CD4-positive, alpha-beta memory T cell (primary cell): ENCODE data around the gene OR51T1. TPM values are rescaled to one million over a fixed set of nuclear protein-coding genes. Genes with fewer than 3 reads are reported as not detected.

ENCODE experiments used
- CTCF ChIA-PET: fragments of 350-600 bp; sonication (Branson Sonifier 250); formaldehyde crosslinking; loops from one replicate; lab custom pipeline; 2021; ENCODE audit warnings: inconsistent platforms; ENCODE audit not compliant: partially characterized antibody; lab: Charles Lee
- POLR2A ChIA-PET: fragments of 350-600 bp; sonication (Branson Sonifier 250); formaldehyde crosslinking; loops from one replicate; lab custom pipeline; 2021; ENCODE audit not compliant: partially characterized antibody; lab: Charles Lee
- DNase-seq, 5 donors: peaks; one replicate each; pipeline versions ENCODE4 v3.0.0 to v3.0.0-alpha.2; 2020 to 2022; ENCODE audit warnings: mixed read lengths in 1 of 5
- H3K27ac ChIP-seq: one replicate; pipeline ENCODE4 v1.7.0; 2013; ENCODE audit warnings: low read depth, low read length
- H3K27me3 ChIP-seq: 2 replicates; pipeline ENCODE4 v1.7.0; 2013; ENCODE audit warnings: mild to moderate bottlenecking, low read length, moderate library complexity; ENCODE audit not compliant: insufficient read depth
- H3K36me3 ChIP-seq: 2 replicates; pipeline ENCODE4 v1.7.0; 2013; ENCODE audit warnings: mild to moderate bottlenecking, low read length, moderate library complexity; ENCODE audit not compliant: insufficient read depth
- H3K4me1 ChIP-seq: 2 replicates; pipeline ENCODE4 v1.7.0; 2013; ENCODE audit warnings: mild to moderate bottlenecking, low read length, moderate library complexity; ENCODE audit not compliant: insufficient read depth
- H3K4me3 ChIP-seq, 2 donors: one replicate each; pipeline ENCODE4 v1.7.0; 2013; ENCODE audit warnings: low read length in 2 of 2, mild to moderate bottlenecking in 1 of 2
- H3K9me3 ChIP-seq, 2 donors: one replicate each; pipeline ENCODE4 v1.7.0; 2013; ENCODE audit warnings: low read length in 2 of 2, control low read depth in 1 of 2; ENCODE audit not compliant: control insufficient read depth in 1 of 2
- H3K27ac Mint-ChIP-seq, 7 donors: one replicate each; pipeline ENCODE4 v1.8.0; 2020 to 2021; ENCODE audit warnings: mixed read lengths in 7 of 7, mild to moderate bottlenecking in 6 of 7, inconsistent platforms in 3 of 7, moderate library complexity in 3 of 7
- H3K27me3 Mint-ChIP-seq, 2 donors: one replicate each; pipeline ENCODE4 v1.8.0; 2020 to 2021; ENCODE audit warnings: mixed read lengths in 2 of 2
- H3K36me3 Mint-ChIP-seq, 2 donors: one replicate each; pipeline ENCODE4 v1.8.0; 2020 to 2021; ENCODE audit warnings: mixed read lengths in 2 of 2, inconsistent platforms in 1 of 2, mild to moderate bottlenecking in 1 of 2
- H3K4me1 Mint-ChIP-seq, 4 donors: one replicate each; pipeline ENCODE4 v1.8.0; 2020 to 2021; ENCODE audit warnings: mixed read lengths in 4 of 4, mild to moderate bottlenecking in 1 of 4
- H3K4me3 Mint-ChIP-seq, 8 donors: one replicate each; pipeline ENCODE4 v1.8.0; 2020 to 2021; ENCODE audit warnings: mixed read lengths in 8 of 8, mild to moderate bottlenecking in 7 of 8, moderate library complexity in 6 of 8, inconsistent platforms in 3 of 8
- H3K9me3 Mint-ChIP-seq, 8 donors: one replicate each; pipeline ENCODE4 v1.8.0; 2020 to 2021; ENCODE audit warnings: mixed read lengths in 8 of 8, mild to moderate bottlenecking in 5 of 8, inconsistent platforms in 3 of 8, moderate library complexity in 1 of 8
- intact Hi-C: fragments of 100-400 bp; cut with micrococcal nuclease; formaldehyde crosslinking; loops from one replicate; pipeline ENCODE4 v1.15.1; 2023
- polyA plus RNA-seq, 2 donors: library from polyadenylated mRNA; unstranded; fragments of 300-500 nt; fragmentation: Illumina TruSeq; gene quantifications; one replicate each; pipeline ENCODE4 v1.2.3, GENCODE V29; 2021
- total RNA-seq, 2 experiments: library from RNA; stranded (reverse); gene quantifications; one replicate each; pipeline ENCODE4 v1.2.3, GENCODE V29; 2021

Gene OR51T1
- total and polyA plus RNA-seq, 4 experiments from 2014 or later = not detected

DNA sequence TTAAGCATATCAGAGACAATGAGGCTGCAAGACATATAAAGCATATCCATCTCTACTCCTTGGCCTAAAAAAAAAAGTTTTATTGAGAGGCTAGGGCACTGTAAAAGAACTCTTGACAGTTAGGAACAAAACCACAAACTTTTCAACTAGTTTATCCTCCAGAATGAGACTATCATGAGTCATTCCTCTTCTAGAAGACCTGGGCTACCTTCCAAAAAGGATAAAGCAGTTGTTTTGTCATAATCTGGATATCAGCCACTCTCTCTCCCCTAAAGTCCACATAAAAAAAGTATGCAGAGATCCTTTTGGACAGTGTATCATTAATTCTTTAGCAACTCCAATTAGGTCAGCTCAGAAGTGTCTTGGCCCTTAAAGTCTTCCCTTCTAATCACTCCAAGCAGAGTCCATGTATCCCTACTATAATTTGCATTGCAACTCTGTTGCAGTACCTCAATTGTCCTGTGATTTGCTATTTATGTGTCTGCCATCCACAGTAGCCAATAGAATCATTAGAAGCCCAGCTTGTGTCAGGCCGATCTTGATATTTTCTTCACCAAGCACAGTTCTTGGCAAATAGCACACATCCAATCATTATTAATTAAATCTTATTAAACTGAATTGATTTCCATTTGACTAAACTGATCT lies 10.4 kb downstream of the OR51T1 start:
- peaks cover 0 to 2% (median 0%) of the 10 kb centered on the region in 8 donors for H3K9me3 Mint-ChIP-seq
- Histone ChIP-seq H3K36me3 (no peaks in the 10 kb centered on the region), H3K27me3 (no peaks in the 10 kb centered on the region), H3K4me3 (no peak overlapping the region), H3K9me3 (no peaks in the 10 kb centered on the region), H3K4me1 (no peaks in the 10 kb centered on the region), H3K27ac (no peak overlapping the region)
- ChIA-PET CTCF (no interaction called here), POLR2A (no interaction called here)
- intact Hi-C loops = no loop called here
- peaks cover 0 to 2% of the 10 kb centered on the region in 2 donors for H3K27me3 Mint-ChIP-seq
- no peaks in the 10 kb centered on the region for H3K36me3 Mint-ChIP-seq
- no peaks in the 10 kb centered on the region for H3K4me1 Mint-ChIP-seq
- no peak overlapping the region for H3K27ac Mint-ChIP-seq
- no peak overlapping the region for H3K4me3 Mint-ChIP-seq
- no peak for DNase-seq

GRCh38 chr11:4903484-4903883 lies 21.8 kb downstream of the OR51T1 start, which contains the start of gene OR51A7:
Gene OR51A7, plus strand, starts transcription at chr11:4903783. Its CDS starts 3,587 bp downstream, at chr11:4907370.
- ChIA-PET CTCF (no interaction called here), POLR2A (no interaction called here)
- Histone ChIP-seq H3K27me3 (no peaks in the 10 kb centered on the region), H3K36me3 (no peaks in the 10 kb centered on the region), H3K9me3 (no peaks in the 10 kb centered on the region), H3K4me1 (no peaks in the 10 kb centered on the region), H3K27ac (no peak within 1 kb of the TSS), H3K4me3 (no peak within 1 kb of the TSS)
- no peaks in the 10 kb centered on the region for H3K36me3 Mint-ChIP-seq
- no peak for DNase-seq
- peaks cover 0 to 1% of the 10 kb centered on the region in 2 donors for H3K27me3 Mint-ChIP-seq
- H3K9me3 Mint-ChIP-seq = peaks cover 0 to 3% (median 0%) of the 10 kb centered on the region in 8 donors
- intact Hi-C loops = no loop called here
- no peaks in the 10 kb centered on the region for H3K4me1 Mint-ChIP-seq
- H3K27ac Mint-ChIP-seq = no peak within 1 kb of the TSS
- no peak within 1 kb of the TSS for H3K4me3 Mint-ChIP-seq

GRCh38 chr11:4916581-4916980 lies 34.9 kb downstream of the OR51T1 start:
- H3K36me3 Mint-ChIP-seq = no peaks in the 10 kb centered on the region
- H3K4me3 ChIP-seq = no peak overlapping the region
- H3K4me1 Mint-ChIP-seq = no peaks in the 10 kb centered on the region
- peaks cover 0 to 2% of the 10 kb centered on the region in 2 donors for H3K27me3 Mint-ChIP-seq
- no peak overlapping the region for H3K27ac Mint-ChIP-seq
- H3K4me3 Mint-ChIP-seq = no peak overlapping the region
- DNase-seq = no peak
- peaks cover 0 to 2% (median 0%) of the 10 kb centered on the region in 8 donors for H3K9me3 Mint-ChIP-seq
- H3K9me3 ChIP-seq = no peaks in the 10 kb centered on the region
- no peak overlapping the region for H3K27ac ChIP-seq
- H3K27me3 ChIP-seq = no peaks in the 10 kb centered on the region
- ChIA-PET CTCF (no interaction called here), POLR2A (no interaction called here)
- no peaks in the 10 kb centered on the region for H3K36me3 ChIP-seq
- intact Hi-C loops = no loop called here
- H3K4me1 ChIP-seq = no peaks in the 10 kb centered on the region

DNA sequence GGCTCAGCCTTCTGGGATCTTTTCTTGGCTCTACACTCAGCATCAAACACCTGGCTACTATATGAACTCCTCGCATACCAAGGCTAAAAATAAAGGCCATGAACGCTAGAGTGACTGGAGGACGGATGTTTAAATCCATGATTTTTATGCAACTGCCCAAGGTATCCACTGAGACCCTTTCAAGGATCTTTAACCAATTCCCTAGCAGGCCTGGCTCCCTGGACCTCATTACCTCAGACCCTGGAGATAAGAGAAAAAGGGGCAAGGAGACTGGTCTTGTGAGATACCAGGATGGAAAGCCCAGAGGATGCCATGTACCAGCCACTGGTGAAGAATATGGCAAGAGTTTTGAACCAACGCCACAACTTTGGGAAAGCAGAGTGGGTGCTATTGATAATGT lies 37.5 kb downstream of the OR51T1 start, which contains the start of gene OR51G2:
Gene OR51G2, minus strand, starts transcription at position 101 of the 400 bp plus-strand sequence. CDS start 3,687 bp downstream, outside the sequence.
- ChIA-PET POLR2A (no interaction called here), CTCF (no interaction called here)
- H3K9me3 ChIP-seq = no peaks in the 10 kb centered on the region
- H3K4me1 ChIP-seq = no peaks in the 10 kb centered on the region
- no peak within 1 kb of the TSS for H3K4me3 ChIP-seq
- DNase-seq = no peak
- no peaks in the 10 kb centered on the region for H3K36me3 ChIP-seq
- H3K4me1 Mint-ChIP-seq = no peaks in the 10 kb centered on the region
- H3K4me3 Mint-ChIP-seq = no peak within 1 kb of the TSS
- peaks cover 0 to 3% of the 10 kb centered on the region in 2 donors for H3K27me3 Mint-ChIP-seq
- intact Hi-C loops = no loop called here
- peaks cover 0 to 2% (median 0%) of the 10 kb centered on the region in 8 donors for H3K9me3 Mint-ChIP-seq
- no peaks in the 10 kb centered on the region for H3K27me3 ChIP-seq
- no peaks in the 10 kb centered on the region for H3K36me3 Mint-ChIP-seq
- H3K27ac ChIP-seq = no peak within 1 kb of the TSS
- no peak within 1 kb of the TSS for H3K27ac Mint-ChIP-seq

- Histone ChIP-seq H3K4me3 (no peak overlapping the region), H3K9me3 (no peaks in the 10 kb centered on the region), H3K4me1 (no peaks in the 10 kb centered on the region), H3K36me3 (no peaks in the 10 kb centered on the region), H3K27me3 (no peaks in the 10 kb centered on the region), H3K27ac (no peak overlapping the region)
- DNase-seq = no peak
- ChIA-PET POLR2A (no interaction called here), CTCF (no interaction called here)
- H3K4me3 Mint-ChIP-seq = no peak overlapping the region
- H3K9me3 Mint-ChIP-seq = peaks cover 0 to 2% (median 0%) of the 10 kb centered on the region in 8 donors
- no peak overlapping the region for H3K27ac Mint-ChIP-seq
- no peaks in the 10 kb centered on the region for H3K4me1 Mint-ChIP-seq
- H3K36me3 Mint-ChIP-seq = no peaks in the 10 kb centered on the region
- peaks cover 0 to 3% of the 10 kb centered on the region in 2 donors for H3K27me3 Mint-ChIP-seq
- intact Hi-C loops = no loop called here
Measured at GRCh38 chr11:4921796-4922195, 40.1 kb downstream of the OR51T1 start.

- H3K27me3 Mint-ChIP-seq = peaks cover 0 to 3% of the 10 kb centered on the region in 2 donors
- no peaks in the 10 kb centered on the region for H3K4me1 ChIP-seq
- H3K27ac ChIP-seq = no peak overlapping the region
- no peaks in the 10 kb centered on the region for H3K36me3 ChIP-seq
- H3K27me3 ChIP-seq = no peaks in the 10 kb centered on the region
- H3K9me3 ChIP-seq = no peaks in the 10 kb centered on the region
- no peaks in the 10 kb centered on the region for H3K36me3 Mint-ChIP-seq
- H3K4me3 Mint-ChIP-seq = no peak overlapping the region
- no peak for DNase-seq
- no peaks in the 10 kb centered on the region for H3K4me1 Mint-ChIP-seq
- ChIA-PET CTCF (no interaction called here), POLR2A (no interaction called here)
- no peak overlapping the region for H3K4me3 ChIP-seq
- H3K9me3 Mint-ChIP-seq = peaks cover 0 to 2% (median 0%) of the 10 kb centered on the region in 8 donors
- intact Hi-C loops = no loop called here
- no peak overlapping the region for H3K27ac Mint-ChIP-seq
Measured at GRCh38 chr11:4922304-4922703, 40.6 kb downstream of the OR51T1 start.

GRCh38 chr11:4924239-4924638 lies 42.5 kb downstream of the OR51T1 start, which contains the start of gene OR51G1:
Gene OR51G1, minus strand, starts transcription at chr11:4924339. Its CDS starts 0 bp downstream, at chr11:4924339.
- Histone ChIP-seq H3K9me3 (no peaks in the 10 kb centered on the region), H3K4me1 (no peaks in the 10 kb centered on the region), H3K27me3 (no peaks in the 10 kb centered on the region), H3K4me3 (no peak within 1 kb of the TSS), H3K27ac (no peak within 1 kb of the TSS), H3K36me3 (no peaks in the 10 kb centered on the region)
- no peak for DNase-seq
- H3K27me3 Mint-ChIP-seq = peaks cover 0 to 3% of the 10 kb centered on the region in 2 donors
- POLR2A ChIA-PET = no interaction called here
- intact Hi-C loops = no loop called here
- CTCF ChIA-PET = no interaction called here
- H3K4me3 Mint-ChIP-seq = no peak within 1 kb of the TSS
- no peak within 1 kb of the TSS for H3K27ac Mint-ChIP-seq
- peaks cover 0 to under 1% (median 0%) of the 10 kb centered on the region in 8 donors for H3K9me3 Mint-ChIP-seq
- H3K4me1 Mint-ChIP-seq = no peaks in the 10 kb centered on the region
- H3K36me3 Mint-ChIP-seq = no peaks in the 10 kb centered on the region
